Measurements from ENCODE around the gene SLC10A7. TPM values are rescaled to one million over a fixed set of nuclear protein-coding genes. Genes with fewer than 3 reads are reported as not detected.

SLC10A7 gene
- total RNA-seq, 2 experiments from 2014 or later = 12.2 to 12.6 TPM

DNA sequence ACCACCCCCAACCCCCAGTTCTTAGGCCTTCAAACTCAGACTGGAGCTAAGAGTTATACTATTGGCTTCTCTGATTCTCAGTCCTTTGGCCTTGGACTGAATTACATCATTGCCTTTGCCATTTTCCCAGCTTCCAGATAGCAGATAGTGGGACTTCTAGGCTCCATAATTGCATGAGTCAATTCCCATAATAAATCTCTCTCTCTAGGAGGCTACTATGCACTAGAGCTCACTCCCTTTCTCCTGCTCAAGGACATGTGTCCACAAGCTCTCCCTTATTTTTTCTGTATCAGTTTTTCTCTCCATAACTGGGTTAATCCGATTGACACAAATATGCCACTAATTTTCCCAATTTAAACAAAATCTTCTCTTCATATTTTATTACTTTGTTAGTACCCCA lies 204.0 kb downstream of the SLC10A7 start:
- peaks cover 6% of the 10 kb centered on the region for H3K36me3 Mint-ChIP-seq (ENCODE audit: low read depth)
- H3K4me3 Mint-ChIP-seq = no peak overlapping the region
- CTCF ChIA-PET = no interaction called here
- H3K27ac Mint-ChIP-seq = no peak overlapping the region
- H3K4me1 Mint-ChIP-seq (ENCODE audit: low read depth) = no peaks in the 10 kb centered on the region
- intact Hi-C loops (cut with micrococcal nuclease) = no loop called here
- no peak for DNase-seq
- no peaks in the 10 kb centered on the region for H3K9me3 Mint-ChIP-seq
- no peaks in the 10 kb centered on the region for H3K27me3 Mint-ChIP-seq (ENCODE audit: low read depth)

DNA sequence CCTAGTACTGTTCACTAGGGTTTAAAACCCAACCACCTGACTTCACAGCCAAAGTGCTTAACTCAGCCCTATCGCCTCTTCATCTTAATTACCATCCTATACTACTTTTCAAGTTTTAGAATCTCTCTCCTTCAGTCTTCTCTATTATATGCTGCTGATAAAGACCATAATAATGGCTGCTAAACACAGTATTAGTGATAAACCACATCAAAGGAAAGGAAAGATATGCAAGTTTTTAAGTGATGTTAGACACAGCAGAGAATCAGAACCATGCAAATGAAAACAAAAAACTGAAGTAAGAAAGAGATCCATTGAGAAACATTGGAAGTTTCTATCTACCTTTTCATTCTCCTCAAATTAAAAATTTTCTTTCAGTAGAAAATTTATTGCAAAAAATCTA lies 206.6 kb downstream of the SLC10A7 start:
- CTCF ChIA-PET = no interaction called here
- intact Hi-C loops (cut with micrococcal nuclease) = no loop called here
- Mint-ChIP-seq H3K4me1 (ENCODE audit: low read depth) (no peaks in the 10 kb centered on the region), H3K9me3 (no peaks in the 10 kb centered on the region), H3K4me3 (no peak overlapping the region), H3K36me3 (ENCODE audit: low read depth) (peaks cover 2% of the 10 kb centered on the region), H3K27ac (no peak overlapping the region), H3K27me3 (ENCODE audit: low read depth) (no peaks in the 10 kb centered on the region)
- DNase-seq = no peak

GRCh38 chr4:146311238-146311970 lies 210.3 kb downstream of the SLC10A7 start:
- no peak overlapping the region for H3K4me3 Mint-ChIP-seq
- intact Hi-C loops (cut with micrococcal nuclease) = no loop called here
- H3K9me3 Mint-ChIP-seq = no peaks in the 10 kb centered on the region
- CTCF ChIA-PET = no interaction called here
- no peak for DNase-seq
- no peaks in the 10 kb centered on the region for H3K27me3 Mint-ChIP-seq (ENCODE audit: low read depth)
- H3K4me1 Mint-ChIP-seq (ENCODE audit: low read depth) = no peaks in the 10 kb centered on the region
- H3K27ac Mint-ChIP-seq = no peak overlapping the region
- peaks cover 3% of the 10 kb centered on the region for H3K36me3 Mint-ChIP-seq (ENCODE audit: low read depth)

- intact Hi-C loops (cut with micrococcal nuclease) = no loop called here
- CTCF ChIA-PET = no interaction called here
- Mint-ChIP-seq H3K4me1 (ENCODE audit: low read depth) (no peaks in the 10 kb centered on the region), H3K9me3 (peaks cover 2% of the 10 kb centered on the region), H3K27ac (no peak overlapping the region), H3K36me3 (ENCODE audit: low read depth) (peaks cover 5% of the 10 kb centered on the region), H3K27me3 (ENCODE audit: low read depth) (no peaks in the 10 kb centered on the region), H3K4me3 (no peak overlapping the region)
- DNase-seq = no peak
Measured at GRCh38 chr4:146310319-146311021, 211.3 kb downstream of the SLC10A7 start.

GRCh38 chr4:146308951-146309350 lies 212.8 kb downstream of the SLC10A7 start:
- intact Hi-C loops (cut with micrococcal nuclease) = no loop called here
- Mint-ChIP-seq H3K36me3 (ENCODE audit: low read depth) (peaks cover 12% of the 10 kb centered on the region), H3K27me3 (ENCODE audit: low read depth) (no peaks in the 10 kb centered on the region), H3K4me1 (ENCODE audit: low read depth) (no peaks in the 10 kb centered on the region), H3K4me3 (no peak overlapping the region), H3K27ac (no peak overlapping the region), H3K9me3 (peaks cover 2% of the 10 kb centered on the region)
- no peak for DNase-seq
- CTCF ChIA-PET = no interaction called here

- no peak overlapping the region for H3K4me3 Mint-ChIP-seq
- H3K27me3 Mint-ChIP-seq (ENCODE audit: low read depth) = no peaks in the 10 kb centered on the region
- no peak for DNase-seq
- H3K27ac Mint-ChIP-seq = no peak overlapping the region
- intact Hi-C loops (cut with micrococcal nuclease) = no loop called here
- H3K4me1 Mint-ChIP-seq (ENCODE audit: low read depth) = no peaks in the 10 kb centered on the region
- H3K36me3 Mint-ChIP-seq (ENCODE audit: low read depth) = peaks cover 17% of the 10 kb centered on the region
- CTCF ChIA-PET = no interaction called here
- H3K9me3 Mint-ChIP-seq = peaks cover 2% of the 10 kb centered on the region
Measured at GRCh38 chr4:146302822-146303221, 218.9 kb downstream of the SLC10A7 start.

GRCh38 chr4:146299607-146300006 lies 222.1 kb downstream of the SLC10A7 start:
- no peak for DNase-seq
- CTCF ChIA-PET = no interaction called here
- Mint-ChIP-seq H3K27ac (no peak overlapping the region), H3K9me3 (no peaks in the 10 kb centered on the region), H3K4me1 (ENCODE audit: low read depth) (no peaks in the 10 kb centered on the region), H3K27me3 (ENCODE audit: low read depth) (no peaks in the 10 kb centered on the region), H3K4me3 (no peak overlapping the region), H3K36me3 (ENCODE audit: low read depth) (peaks cover 10% of the 10 kb centered on the region)
- intact Hi-C loops (cut with micrococcal nuclease) = no loop called here

DNA sequence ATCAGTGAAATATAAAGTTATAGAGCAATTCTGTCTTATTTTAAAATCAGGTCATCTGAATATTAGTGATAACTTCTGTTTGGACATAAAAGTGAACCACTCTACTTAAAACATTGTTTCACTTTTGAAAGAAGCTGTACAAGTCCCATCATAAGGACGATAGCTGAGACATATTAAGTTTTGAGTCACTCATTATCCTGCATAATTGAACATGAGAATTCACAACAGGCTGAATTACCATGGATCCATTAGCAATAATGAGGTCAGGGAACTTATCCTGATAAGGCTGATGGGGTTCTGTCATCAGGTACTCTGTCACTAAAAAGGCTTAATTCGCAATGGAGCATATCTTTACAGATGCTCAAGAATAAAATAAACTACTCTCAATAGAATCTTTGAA lies 227.0 kb downstream of the SLC10A7 start:
- Mint-ChIP-seq H3K4me1 (ENCODE audit: low read depth) (no peaks in the 10 kb centered on the region), H3K9me3 (no peaks in the 10 kb centered on the region), H3K4me3 (no peak overlapping the region), H3K36me3 (ENCODE audit: low read depth) (peaks cover 16% of the 10 kb centered on the region), H3K27ac (no peak overlapping the region), H3K27me3 (ENCODE audit: low read depth) (no peaks in the 10 kb centered on the region)
- intact Hi-C loops (cut with micrococcal nuclease) = no loop called here
- CTCF ChIA-PET = no interaction called here
- no peak for DNase-seq

GRCh38 chr4:146292508-146292907 lies 229.2 kb downstream of the SLC10A7 start:
- Mint-ChIP-seq H3K9me3 (no peaks in the 10 kb centered on the region), H3K27me3 (ENCODE audit: low read depth) (no peaks in the 10 kb centered on the region), H3K4me1 (ENCODE audit: low read depth) (no peaks in the 10 kb centered on the region), H3K4me3 (no peak overlapping the region), H3K27ac (no peak overlapping the region), H3K36me3 (ENCODE audit: low read depth) (peaks cover 16% of the 10 kb centered on the region)
- intact Hi-C loops (cut with micrococcal nuclease) = no loop called here
- CTCF ChIA-PET = no interaction called here
- no peak for DNase-seq

DNA sequence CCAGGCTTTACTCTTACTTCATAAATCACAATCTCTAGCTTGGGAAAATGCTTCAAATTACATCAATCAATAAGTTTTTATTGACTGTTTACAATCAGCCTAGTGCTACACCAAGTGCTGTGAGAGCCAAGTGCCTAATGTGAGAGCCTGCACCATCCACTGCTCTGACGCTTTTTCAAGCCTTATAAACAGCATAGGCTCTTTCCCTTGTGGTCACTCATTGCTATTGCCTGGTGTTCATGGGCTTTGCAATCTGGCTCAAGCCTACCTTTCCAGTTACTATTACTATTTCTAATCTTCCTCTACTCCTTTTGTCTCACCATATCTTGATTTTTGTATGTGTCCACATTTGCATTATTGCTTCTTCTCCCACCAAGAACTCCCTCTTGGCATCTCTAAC lies 230.4 kb downstream of the SLC10A7 start:
- H3K27me3 Mint-ChIP-seq (ENCODE audit: low read depth) = no peaks in the 10 kb centered on the region
- H3K4me3 Mint-ChIP-seq = no peak overlapping the region
- H3K27ac Mint-ChIP-seq = no peak overlapping the region
- intact Hi-C loops (cut with micrococcal nuclease) = no loop called here
- no peaks in the 10 kb centered on the region for H3K4me1 Mint-ChIP-seq (ENCODE audit: low read depth)
- peaks cover 16% of the 10 kb centered on the region for H3K36me3 Mint-ChIP-seq (ENCODE audit: low read depth)
- no peak for DNase-seq
- H3K9me3 Mint-ChIP-seq = no peaks in the 10 kb centered on the region
- CTCF ChIA-PET = interaction anchor here (0.7 kb wide), 1 partner anchor 9 kb away, joined by 3 read pairs; no protein-coding TSS in a partner anchor

GRCh38 chr4:146288193-146288592 lies 233.5 kb downstream of the SLC10A7 start:
- Mint-ChIP-seq H3K4me1 (ENCODE audit: low read depth) (no peaks in the 10 kb centered on the region), H3K9me3 (no peaks in the 10 kb centered on the region), H3K36me3 (ENCODE audit: low read depth) (peaks cover 10% of the 10 kb centered on the region), H3K4me3 (no peak overlapping the region), H3K27me3 (ENCODE audit: low read depth) (no peaks in the 10 kb centered on the region), H3K27ac (no peak overlapping the region)
- no peak for DNase-seq
- intact Hi-C loops (cut with micrococcal nuclease) = no loop called here
- CTCF ChIA-PET = no interaction called here

DNA sequence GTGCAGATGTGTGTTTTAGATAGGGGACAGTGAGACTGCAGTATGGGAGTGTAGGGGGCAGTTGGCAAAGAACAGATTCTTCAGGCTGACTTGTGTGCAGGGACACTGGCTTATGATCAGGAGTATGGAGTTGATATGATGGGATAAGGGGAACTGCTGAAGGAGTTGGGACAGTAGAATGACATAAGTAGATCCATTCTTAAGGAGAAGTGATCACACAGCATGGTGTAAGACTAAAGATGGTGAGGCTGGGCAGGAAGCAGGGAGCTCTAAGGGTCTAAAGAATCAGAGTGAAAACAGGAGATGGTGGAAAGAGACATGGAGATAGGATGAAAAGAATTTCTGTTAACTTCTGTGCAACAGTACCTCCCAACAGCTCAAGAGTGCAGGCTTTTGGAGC lies 236.7 kb downstream of the SLC10A7 start:
- CTCF ChIA-PET = no interaction called here
- no peak overlapping the region for H3K4me3 Mint-ChIP-seq
- no peaks in the 10 kb centered on the region for H3K9me3 Mint-ChIP-seq
- intact Hi-C loops (cut with micrococcal nuclease) = no loop called here
- no peak overlapping the region for H3K27ac Mint-ChIP-seq
- no peak for DNase-seq
- H3K36me3 Mint-ChIP-seq (ENCODE audit: low read depth) = peaks cover 4% of the 10 kb centered on the region
- no peaks in the 10 kb centered on the region for H3K4me1 Mint-ChIP-seq (ENCODE audit: low read depth)
- H3K27me3 Mint-ChIP-seq (ENCODE audit: low read depth) = no peaks in the 10 kb centered on the region

Measured in activated naive CD4-positive, alpha-beta T cell treated with anti-CD3 and anti-CD28 coated beads for 36 hours (primary cell).